Fibroblast of lung (primary cell): ENCODE measurements around the gene TRIM44. TPM values are rescaled to one million over a fixed set of nuclear protein-coding genes. Genes with fewer than 3 reads are reported as not detected.
A peak's percentile ranks its signal among the peaks of the same experiment; 100 is the strongest.

Source experiments
- DNase-seq, 2 donors: peaks; one replicate each; pipeline versions ENCODE4 v3.0.0 to v3.0.0-alpha.2; 2010; ENCODE audit warnings: low read depth in 2 of 2
- H2AFZ ChIP-seq: 2 replicates; pipeline ENCODE4 v1.5.1; 2012; ENCODE audit warnings: low read length, control low read depth, inconsistent platforms
- H3K27ac ChIP-seq: 2 replicates; pipeline ENCODE4 v1.5.1; 2011; ENCODE audit warnings: low read length, control low read depth; ENCODE audit not compliant: insufficient read depth
- H3K27me3 ChIP-seq: 2 replicates; pipeline ENCODE4 v1.5.1; 2011; ENCODE audit warnings: mild to moderate bottlenecking, low read length; ENCODE audit not compliant: control insufficient read depth, insufficient read depth
- H3K36me3 ChIP-seq: 2 replicates; pipeline ENCODE4 v1.5.1; 2011; ENCODE audit warnings: low read length; ENCODE audit not compliant: control insufficient read depth, insufficient read depth
- H3K4me1 ChIP-seq: 2 replicates; pipeline ENCODE4 v1.5.1; 2011; ENCODE audit warnings: low read length; ENCODE audit not compliant: control insufficient read depth, insufficient read depth; ENCODE audit errors: extremely low read depth
- H3K4me2 ChIP-seq: 2 replicates; pipeline ENCODE4 v1.5.1; 2011; ENCODE audit warnings: low read length, control low read depth; ENCODE audit not compliant: insufficient read depth; ENCODE audit errors: extremely low read depth
- H3K4me3 ChIP-seq, 4 experiments: fragments of 200-600 bp in 1 of 4; sonication (generic) in 1 of 4; replicated peaks in 1 of 4; 2 replicates each; pipeline ENCODE4 v1.5.1; 2011 to 2016; ENCODE audit warnings: low read length in 4 of 4, low read depth in 3 of 4, mild to moderate bottlenecking in 3 of 4, control low read depth in 2 of 4, inconsistent platforms in 1 of 4, mixed read lengths in 1 of 4; ENCODE audit not compliant: insufficient read depth in 1 of 4; ENCODE audit errors: control extremely low read depth in 1 of 4
- H3K79me2 ChIP-seq: 2 replicates; pipeline ENCODE4 v1.5.1; 2012; ENCODE audit warnings: mild to moderate bottlenecking, low read length, inconsistent platforms; ENCODE audit not compliant: control insufficient read depth, insufficient read depth
- H3K9ac ChIP-seq: 2 replicates; pipeline ENCODE4 v1.5.1; 2011; ENCODE audit warnings: mild to moderate bottlenecking, low read length, control low read depth; ENCODE audit not compliant: insufficient read depth
- H3K9me3 ChIP-seq: 2 replicates; pipeline ENCODE4 v1.5.1; 2012; ENCODE audit warnings: low read depth, low read length; ENCODE audit not compliant: control insufficient read depth, insufficient read depth
- H4K20me1 ChIP-seq: 2 replicates; pipeline ENCODE4 v1.5.1; 2011; ENCODE audit warnings: low read length; ENCODE audit not compliant: control insufficient read depth, insufficient read depth; ENCODE audit errors: extremely low read depth
- EZH2 ChIP-seq: IDR thresholded peaks from 2 replicates; pipeline ENCODE4 v1.5.1; 2012; ENCODE audit warnings: low read length, control low read depth, mild to moderate bottlenecking; ENCODE audit errors: missing control alignments
- polyA plus RNA-seq, 2 donors: library from polyadenylated mRNA; depleted of rRNA in 1 of 2; stranded (reverse) in 1 of 2; unstranded in 1 of 2; fragments of >200 nt; gene quantifications; 2 replicates each; pipeline ENCODE4 v1.2.1, GENCODE V29; 2011 to 2012; ENCODE audit warnings: missing spikeins in 1 of 2
- total RNA-seq: library from RNA; depleted of rRNA; stranded (reverse); fragments of >200 nt; gene quantifications from 2 replicates; pipeline ENCODE4 v1.2.1, GENCODE V29; 2014
- TF ChIP-seq, protein P1 (sequence below), 2 donors: IDR thresholded peaks in 1 of 2; conservative IDR thresholded peaks in 1 of 2; 1 replicate in 1 of 2; 2 replicates in 1 of 2; pipeline ENCODE4 v1.5.1; 2011 to 2012; ENCODE audit warnings: low read length in 2 of 2, control low read depth in 1 of 2, inconsistent platforms in 1 of 2, low read depth in 1 of 2, mild to moderate bottlenecking in 1 of 2

TRIM44 gene
- total and polyA plus RNA-seq, 2 donors (not counting 1 experiment from before 2014, with no cell fraction given) = 10.4 to 78.3 TPM

DNA sequence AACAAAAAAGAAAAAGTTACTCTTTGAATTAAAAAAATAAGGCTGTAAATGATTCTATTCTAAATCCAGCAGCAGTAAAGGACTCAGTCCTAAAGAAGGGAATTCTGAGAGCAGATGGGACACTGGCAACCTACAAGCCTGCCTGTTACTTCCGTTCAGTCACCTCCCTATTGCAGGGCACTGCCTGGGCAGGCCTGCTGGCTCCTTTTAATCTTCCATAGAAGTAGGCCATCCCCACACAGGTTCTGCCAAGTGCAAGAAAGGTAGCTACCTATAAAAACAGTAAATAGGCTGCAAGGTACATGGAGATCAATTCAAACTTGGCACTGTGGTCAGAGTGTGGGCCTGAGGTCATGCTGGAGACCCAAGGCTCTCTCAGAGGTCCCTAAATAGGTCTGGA lies 136.4 kb downstream of the TRIM44 start:
- TF ChIP-seq, protein P1, sequence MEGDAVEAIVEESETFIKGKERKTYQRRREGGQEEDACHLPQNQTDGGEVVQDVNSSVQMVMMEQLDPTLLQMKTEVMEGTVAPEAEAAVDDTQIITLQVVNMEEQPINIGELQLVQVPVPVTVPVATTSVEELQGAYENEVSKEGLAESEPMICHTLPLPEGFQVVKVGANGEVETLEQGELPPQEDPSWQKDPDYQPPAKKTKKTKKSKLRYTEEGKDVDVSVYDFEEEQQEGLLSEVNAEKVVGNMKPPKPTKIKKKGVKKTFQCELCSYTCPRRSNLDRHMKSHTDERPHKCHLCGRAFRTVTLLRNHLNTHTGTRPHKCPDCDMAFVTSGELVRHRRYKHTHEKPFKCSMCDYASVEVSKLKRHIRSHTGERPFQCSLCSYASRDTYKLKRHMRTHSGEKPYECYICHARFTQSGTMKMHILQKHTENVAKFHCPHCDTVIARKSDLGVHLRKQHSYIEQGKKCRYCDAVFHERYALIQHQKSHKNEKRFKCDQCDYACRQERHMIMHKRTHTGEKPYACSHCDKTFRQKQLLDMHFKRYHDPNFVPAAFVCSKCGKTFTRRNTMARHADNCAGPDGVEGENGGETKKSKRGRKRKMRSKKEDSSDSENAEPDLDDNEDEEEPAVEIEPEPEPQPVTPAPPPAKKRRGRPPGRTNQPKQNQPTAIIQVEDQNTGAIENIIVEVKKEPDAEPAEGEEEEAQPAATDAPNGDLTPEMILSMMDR (conservative IDR thresholded peaks at IDR 0.05 in 1 of 2, IDR thresholded peaks at IDR 0.05 in 1 of 2; ENCODE audit: low read depth in 1 of 2, low read length in 2 of 2) = no peak
- TF ChIP-seq EZH2 = no peak
- DNase-seq = no peak
- Histone ChIP-seq H3K4me2 (no peak overlapping the region), H3K4me3 (no peak overlapping the region), H3K4me1 (peaks cover 16% of the 10 kb centered on the region), H3K27me3 (no peaks in the 10 kb centered on the region), H3K9ac (no peak overlapping the region), H3K36me3 (no peaks in the 10 kb centered on the region), H3K79me2 (peaks cover 1% of the 10 kb centered on the region), H4K20me1 (no peaks in the 10 kb centered on the region), H3K9me3 (no peaks in the 10 kb centered on the region), H3K27ac (no peak overlapping the region), H2AFZ (no peak overlapping the region)

DNA sequence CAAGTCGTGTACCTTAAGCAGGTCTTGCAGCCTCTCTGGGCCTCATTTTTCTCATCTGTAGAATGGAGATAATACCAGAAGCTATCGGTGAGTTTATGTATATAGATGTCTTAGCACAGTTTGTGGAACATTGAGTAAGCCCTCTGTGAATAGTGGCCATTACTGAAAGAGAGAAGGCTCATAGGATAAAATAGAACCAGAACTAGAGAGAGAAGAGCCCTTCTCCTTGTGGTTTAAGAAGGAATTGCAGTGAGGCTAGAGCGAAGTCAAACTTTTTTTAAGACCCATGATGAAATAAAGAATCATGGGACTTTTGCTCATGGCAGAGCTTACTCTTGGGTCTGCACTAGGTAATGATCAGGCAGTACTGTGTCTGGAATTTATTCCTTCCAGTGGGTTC lies 137.1 kb downstream of the TRIM44 start:
- no peaks in the 10 kb centered on the region for H3K27me3 ChIP-seq
- TF ChIP-seq, protein P1 (conservative IDR thresholded peaks at IDR 0.05 in 1 of 2, IDR thresholded peaks at IDR 0.05 in 1 of 2; ENCODE audit: low read depth in 1 of 2, low read length in 2 of 2) = peak in 1 of 2 donors; percentile 22
- no peak for TF ChIP-seq EZH2
- H3K9ac ChIP-seq = no peak overlapping the region
- H3K79me2 ChIP-seq = peaks cover 1% of the 10 kb centered on the region
- no peaks in the 10 kb centered on the region for H4K20me1 ChIP-seq
- H3K27ac ChIP-seq = no peak overlapping the region
- no peak overlapping the region for H3K4me3 ChIP-seq
- no peak overlapping the region for H2AFZ ChIP-seq
- no peak for DNase-seq
- H3K4me2 ChIP-seq = no peak overlapping the region
- peaks cover 14% of the 10 kb centered on the region for H3K4me1 ChIP-seq
- no peaks in the 10 kb centered on the region for H3K36me3 ChIP-seq
- H3K9me3 ChIP-seq = no peaks in the 10 kb centered on the region

DNA sequence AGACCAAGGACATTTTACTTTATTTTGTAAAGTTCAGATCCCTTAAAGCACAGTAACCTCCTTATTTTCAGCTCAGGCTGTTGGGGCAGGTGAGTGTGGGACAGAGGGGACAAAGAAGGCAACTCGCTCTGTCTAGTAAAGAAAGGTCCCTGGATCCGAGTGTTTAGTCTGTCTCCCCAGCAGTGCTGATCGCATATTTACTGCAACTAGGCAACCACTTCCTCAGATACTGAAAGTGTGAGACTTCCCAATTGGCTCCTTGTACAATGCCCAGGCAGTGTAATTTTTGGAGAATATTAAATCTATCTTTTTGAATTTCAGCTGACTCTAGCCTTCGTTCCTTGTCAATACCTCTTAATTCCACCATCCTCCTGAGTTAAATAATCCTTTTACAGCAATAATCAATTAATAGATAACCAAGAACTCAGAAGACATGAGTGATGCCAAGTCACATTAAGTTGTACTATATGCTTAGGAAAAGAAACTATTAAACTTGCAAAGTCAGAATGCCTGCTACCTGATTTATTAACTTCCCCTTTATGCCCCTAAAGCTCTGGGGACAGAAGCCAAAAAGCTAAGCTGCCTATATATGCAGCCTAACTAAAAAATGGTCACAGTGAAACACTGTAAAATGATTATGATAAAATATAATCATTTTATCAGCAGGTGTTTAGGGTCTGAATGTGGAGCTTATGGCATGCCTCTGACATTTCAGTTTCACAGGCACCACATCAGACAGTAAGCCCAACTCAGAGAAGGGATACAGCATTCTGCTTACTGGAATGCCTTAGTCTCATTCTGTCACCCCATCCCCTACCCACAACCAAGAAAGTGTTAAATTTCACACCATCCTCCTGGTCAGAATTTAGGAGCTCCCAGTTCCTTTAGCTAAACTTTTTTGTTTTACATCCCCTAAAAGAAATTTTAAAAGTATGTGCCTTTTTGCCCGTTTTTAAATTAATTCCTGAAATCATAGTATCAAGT lies 138.7 kb downstream of the TRIM44 start:
- H3K9me3 ChIP-seq = no peaks in the 10 kb centered on the region
- no peak overlapping the region for H3K4me2 ChIP-seq
- no peak overlapping the region for H3K4me3 ChIP-seq
- H3K27me3 ChIP-seq = no peaks in the 10 kb centered on the region
- H3K36me3 ChIP-seq = no peaks in the 10 kb centered on the region
- peaks cover 1% of the 10 kb centered on the region for H3K79me2 ChIP-seq
- no peak overlapping the region for H3K9ac ChIP-seq
- DNase-seq = no peak
- H3K27ac ChIP-seq = no peak overlapping the region
- TF ChIP-seq EZH2 = no peak
- TF ChIP-seq, protein P1 (conservative IDR thresholded peaks at IDR 0.05 in 1 of 2, IDR thresholded peaks at IDR 0.05 in 1 of 2; ENCODE audit: low read depth in 1 of 2, low read length in 2 of 2) = no peak
- H4K20me1 ChIP-seq = no peaks in the 10 kb centered on the region
- H3K4me1 ChIP-seq = peaks cover 9% of the 10 kb centered on the region
- H2AFZ ChIP-seq = no peak overlapping the region
